ENCODE measurements around the gene CFAP298.

Gene CFAP298

DNA sequence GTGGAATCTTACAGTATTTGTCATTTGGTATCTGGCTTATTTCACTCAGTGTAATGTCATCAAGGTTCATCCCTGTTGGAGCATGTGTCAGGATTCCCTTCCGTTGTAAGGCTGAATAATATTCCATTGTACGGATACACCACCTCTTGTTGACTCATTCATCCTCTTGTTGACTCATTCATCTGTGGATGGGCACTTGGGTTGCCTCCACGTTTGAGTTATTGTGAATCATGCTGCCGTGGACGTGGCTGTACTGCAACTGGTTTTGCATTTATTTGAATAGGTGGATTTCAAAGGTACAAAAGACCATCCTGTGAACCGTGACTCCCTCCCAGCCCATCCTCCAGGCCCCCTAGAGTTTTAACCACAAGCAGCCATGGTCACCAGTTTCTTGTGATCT, 15.0 kb downstream of the CFAP298 start:
- DNase-seq: no peak

- DNase-seq: no peak
Observed at GRCh38 chr21:32595431-32595830, 16.7 kb downstream of the CFAP298 start.

GRCh38 chr21:32593690-32594089, 18.5 kb downstream of the CFAP298 start:
- no peak for DNase-seq

DNA sequence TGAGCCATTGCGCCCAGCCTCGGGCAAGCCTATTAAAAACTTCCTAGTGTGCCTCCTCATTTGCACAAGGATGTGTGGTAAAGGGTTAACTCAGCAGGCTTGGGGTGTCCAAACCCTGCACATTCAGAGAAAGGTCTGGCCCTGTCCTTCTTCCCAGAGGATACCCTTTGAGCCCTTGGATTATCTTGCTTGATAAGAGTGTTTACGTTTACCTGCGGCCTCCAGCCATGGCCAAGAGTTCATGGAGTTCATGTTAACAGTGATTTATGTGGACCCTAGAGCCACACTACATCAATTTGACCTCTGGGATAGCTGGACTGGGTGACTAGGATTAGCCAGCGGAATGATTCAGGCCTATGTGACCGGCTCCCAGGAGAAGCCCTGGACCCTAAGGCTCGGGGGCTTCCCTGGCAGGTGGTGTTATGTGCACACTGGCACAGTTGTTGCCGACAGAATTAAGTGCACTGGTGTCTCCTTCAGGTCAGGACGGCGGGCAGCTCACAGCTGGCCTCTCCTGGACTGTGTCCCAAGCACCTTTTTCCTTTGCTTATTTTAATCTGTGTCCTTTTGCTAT, 19.2 kb downstream of the CFAP298 start:
- no peak for DNase-seq

DNA sequence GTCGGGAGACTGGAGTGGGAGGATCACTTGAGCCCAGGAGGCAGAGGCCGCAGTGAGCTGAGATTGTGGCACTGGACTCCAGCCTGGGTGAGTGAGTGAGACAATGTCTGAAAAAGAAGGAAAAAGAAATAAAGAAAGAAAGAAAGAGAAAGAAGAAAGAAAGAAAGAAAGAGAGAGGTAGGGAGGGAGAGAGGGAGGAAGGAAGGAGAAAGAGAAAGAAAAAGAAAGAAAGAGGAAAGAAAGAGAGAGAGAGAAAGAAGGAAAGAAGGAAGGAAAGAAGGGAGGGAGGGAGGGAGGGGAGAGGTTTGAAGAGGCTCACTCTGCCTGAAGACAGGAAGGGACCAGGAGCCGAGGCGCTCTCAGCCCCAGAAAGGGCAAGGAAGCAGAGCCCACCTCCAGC, 22.0 kb downstream of the CFAP298 start:
- no peak for DNase-seq

DNA sequence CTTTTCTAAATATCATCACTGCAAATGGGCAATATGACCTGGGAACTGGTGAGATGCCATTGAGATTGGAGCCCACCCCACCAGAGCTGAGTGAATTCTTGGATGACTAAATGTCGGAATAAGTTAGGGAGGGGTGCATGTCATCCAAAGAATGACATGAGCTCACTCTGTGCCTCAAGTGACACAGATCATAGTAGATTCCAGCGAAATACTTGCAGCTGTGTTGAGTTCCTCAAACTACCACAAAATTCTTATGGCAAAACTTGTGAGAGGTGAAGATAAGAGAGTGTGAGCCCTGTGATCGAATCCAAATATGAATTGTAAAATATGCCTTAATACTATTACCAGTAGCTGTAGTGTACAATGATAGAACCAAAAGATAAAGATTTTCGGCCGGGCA, 24.5 kb downstream of the CFAP298 start:
- peak; percentile 20 for DNase-seq

DNA sequence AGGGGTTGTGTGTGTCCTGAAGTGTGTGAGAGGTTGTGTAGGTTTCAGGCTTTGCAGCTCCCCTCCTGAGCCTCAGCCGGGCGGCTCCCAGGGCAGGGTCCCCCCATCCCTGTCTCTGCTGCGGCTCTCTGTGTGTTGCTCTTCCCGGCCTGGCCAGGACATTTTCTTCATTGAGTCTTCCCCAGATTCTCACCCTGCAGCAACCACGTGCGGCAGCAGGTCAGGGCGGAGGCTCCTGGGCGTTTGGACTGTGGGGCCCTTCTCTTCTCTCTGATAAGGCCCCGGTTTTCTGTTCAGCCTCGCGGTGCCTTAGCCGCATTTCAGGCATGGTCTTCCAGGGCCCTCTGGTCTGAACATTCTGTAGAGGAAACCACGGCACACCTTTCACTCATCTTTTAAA, 25.1 kb downstream of the CFAP298 start:
- DNase-seq: peak; percentile 48

GRCh38 chr21:32585970-32586369, 26.2 kb downstream of the CFAP298 start:
- DNase-seq: no peak

DNA sequence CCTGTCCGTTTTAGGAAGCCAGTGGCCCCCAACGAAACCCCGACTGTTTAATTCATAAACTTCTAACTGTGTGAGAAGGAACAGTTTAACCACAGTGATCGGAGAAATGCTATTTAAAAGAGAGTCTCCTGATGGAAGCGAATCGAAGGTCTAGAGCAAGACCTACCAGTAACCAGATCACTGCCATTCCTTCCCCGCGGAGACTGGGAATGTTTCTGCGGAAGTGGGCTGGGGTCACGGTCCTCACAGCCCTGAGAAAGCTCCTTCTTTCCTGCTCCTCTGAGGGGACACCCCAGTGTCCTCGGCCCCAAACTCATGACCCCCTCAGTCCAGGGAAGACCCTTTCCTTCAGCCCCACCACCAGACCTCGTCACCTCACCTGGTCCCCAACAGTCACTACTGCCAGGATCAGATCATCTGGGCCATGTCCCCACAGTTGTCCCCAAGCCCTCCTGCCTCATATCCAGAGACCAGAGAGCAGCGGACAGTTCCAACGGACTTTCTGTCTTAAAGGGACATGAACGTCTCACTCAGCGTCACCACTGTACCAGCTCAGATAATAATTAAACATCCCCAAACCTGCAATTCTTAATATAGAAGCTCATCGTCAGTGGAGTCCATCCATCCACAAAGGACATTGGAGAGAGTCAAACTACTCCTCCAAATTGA, 27.0 kb downstream of the CFAP298 start, which contains the start of gene TCP10L:
Gene TCP10L (minus strand): TSS at position 482 of the 669 bp plus-strand sequence. CDS start 1,219 bp downstream, outside the sequence.
- DNase-seq: no peak

DNA sequence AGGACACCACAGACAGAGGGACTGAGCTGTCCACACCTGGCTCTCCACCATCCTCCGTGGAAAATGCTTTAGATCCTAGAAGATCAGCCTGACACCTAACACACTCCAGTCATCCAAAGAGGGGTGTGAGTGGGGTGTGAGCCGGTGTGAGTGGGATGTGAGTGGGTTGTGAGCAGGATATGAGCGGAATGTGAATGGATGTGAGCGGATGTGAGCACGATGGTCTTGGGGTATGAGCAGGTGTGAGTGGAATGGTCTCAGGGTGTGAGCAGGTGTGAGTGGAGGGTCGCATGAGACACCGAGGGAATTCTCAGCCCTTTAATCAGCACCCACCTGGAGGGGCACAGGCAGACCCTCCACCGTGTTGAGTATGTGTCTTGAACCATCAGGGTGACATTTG, 27.7 kb downstream of the CFAP298 start:
- DNase-seq: no peak

- no peak for DNase-seq
Observed at GRCh38 chr21:32581732-32582131, 30.4 kb downstream of the CFAP298 start.

DNA sequence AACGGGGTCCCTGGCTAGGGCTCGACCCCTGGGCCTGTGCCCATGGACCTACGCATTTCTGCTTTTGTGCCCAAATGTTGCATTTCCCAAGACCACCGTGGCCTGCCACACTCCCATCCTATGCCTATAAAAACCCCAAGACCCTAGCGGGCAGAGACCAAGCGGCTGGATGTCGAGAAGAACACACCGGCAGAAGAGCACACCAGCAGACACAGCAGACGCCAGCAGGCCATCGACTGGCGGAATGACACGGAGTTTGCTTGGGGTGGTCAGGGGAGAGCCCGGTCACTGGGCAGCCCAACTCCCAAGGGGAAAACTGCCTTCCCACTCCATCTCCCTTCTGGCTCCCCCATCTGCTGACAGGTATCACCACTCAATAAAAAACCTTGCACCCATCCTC, 31.2 kb downstream of the CFAP298 start:
- DNase-seq: no peak

GRCh38 chr21:32578107-32578691, 34.0 kb downstream of the CFAP298 start:
- DNase-seq: peak; percentile 56

DNA sequence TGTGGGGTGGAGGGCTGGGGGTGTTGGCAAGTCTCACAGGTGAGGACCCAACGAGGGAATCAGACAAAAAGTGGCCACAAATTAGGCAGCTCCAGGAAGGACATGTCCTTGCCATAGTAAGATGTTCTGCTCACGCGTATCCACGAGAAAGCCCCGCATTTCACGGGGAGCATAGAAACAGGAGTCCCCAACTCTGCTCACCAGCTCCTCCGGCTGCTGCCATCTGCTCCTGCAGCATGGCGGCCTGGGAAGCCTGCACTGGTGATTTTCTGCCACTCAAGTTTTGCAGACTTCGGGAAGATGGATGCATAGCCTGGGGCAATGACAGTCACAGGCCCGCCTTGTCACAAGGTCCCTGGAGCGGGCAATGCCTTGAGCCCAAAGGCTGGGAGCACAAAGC, 36.2 kb downstream of the CFAP298 start:
- no peak for DNase-seq

GRCh38 chr21:32574946-32575925, 36.9 kb downstream of the CFAP298 start:
- no peak for DNase-seq

DNA sequence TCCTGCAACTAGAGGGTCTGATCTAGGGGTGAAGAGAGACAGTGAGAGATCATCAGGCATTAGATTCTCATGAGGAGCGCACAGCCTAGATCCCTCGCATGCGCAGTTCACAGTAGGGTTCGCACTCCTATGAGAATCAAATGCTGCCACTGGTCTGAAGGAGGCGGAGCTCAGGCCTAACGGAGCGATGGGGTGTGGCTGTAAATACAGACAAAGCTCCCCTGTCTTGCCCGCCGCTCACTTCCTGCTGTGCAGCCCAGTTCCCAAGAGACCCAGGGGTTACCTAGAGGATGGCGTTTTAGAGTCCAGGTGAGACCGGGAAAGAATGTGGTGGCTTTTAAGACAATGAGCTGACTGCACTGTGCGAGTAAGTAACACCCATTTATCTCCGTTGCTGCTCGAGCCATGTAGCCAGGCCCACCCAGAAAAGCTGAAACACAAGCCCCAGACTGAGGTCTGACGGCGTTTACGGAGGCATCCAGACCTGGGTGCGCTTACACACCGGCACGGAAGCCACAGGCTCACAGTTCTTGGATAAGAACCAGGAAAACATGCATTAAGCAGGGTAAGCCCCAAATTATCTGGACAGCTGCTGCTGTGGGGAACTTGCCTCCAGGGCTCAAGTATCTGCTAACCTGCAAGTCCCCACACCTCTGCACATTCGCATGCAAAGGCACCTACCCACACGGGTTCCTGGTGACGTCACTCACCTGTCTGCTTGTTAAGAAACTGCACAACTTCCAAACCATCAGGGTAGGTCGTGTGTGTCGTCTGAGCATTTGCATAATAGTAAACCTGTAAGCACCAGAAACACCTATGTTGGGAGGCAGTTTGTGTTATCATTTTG, 39.4 kb downstream of the CFAP298 start:
- no peak for DNase-seq

GRCh38 chr21:32570456-32570855, 41.7 kb downstream of the CFAP298 start:
- DNase-seq: no peak

DNA sequence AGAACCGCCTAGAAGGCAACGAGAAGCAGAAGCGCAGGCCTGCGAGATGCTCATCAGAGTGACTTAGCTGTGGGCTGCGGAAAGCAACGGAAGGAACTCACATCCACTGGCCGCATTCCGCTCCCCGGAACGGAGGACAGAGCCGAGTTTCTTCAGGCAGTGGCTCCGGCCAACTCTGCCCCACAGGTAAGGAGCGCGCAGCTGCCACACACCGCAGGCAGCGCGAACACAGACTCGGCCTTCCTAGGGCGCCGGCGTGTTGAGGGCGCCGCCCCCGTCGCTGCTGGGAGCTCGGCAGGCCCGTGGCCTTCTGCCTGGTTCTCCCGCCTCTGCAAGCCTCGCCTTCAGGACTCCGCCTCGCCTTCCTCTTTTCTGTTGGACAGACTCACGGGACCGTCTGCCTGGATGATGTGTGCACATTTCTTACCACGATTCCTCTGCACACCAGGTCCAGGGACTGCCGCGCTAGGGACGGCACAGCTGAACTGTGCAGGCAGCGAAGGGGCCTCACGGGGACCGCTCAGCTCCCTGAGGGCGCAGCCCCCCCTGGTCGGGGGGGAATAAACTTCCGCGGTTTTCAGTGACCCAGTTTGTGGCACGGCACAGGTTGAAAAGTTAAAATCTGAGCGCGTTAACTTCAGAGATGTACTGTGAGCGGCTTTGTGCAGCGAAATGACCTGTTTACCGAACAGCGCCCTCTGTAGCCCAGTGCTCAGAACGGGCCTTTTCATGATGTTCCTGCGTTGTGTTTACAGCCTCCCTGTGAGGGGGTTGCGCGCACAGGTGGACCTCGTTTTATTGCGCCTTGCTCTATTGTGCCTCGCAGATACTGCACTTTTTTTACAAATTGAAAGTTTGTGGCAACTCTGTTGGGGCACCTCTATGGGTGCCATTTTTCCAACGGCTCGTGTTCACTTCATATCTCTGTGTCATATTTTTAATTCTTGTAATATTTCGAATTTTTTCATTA, 42.6 kb downstream of the CFAP298 start:
- peak; percentile 92 for DNase-seq

- DNase-seq: peak; percentile 87
Observed at GRCh38 chr21:32567626-32568025, 44.6 kb downstream of the CFAP298 start.

- peak; percentile 49 for DNase-seq
Observed at GRCh38 chr21:32566741-32567389, 45.3 kb downstream of the CFAP298 start.
